ENCODE results near the gene IMPDH2.

GRCh38 chr3:49004352-49005302, 24.6 kb downstream of the IMPDH2 start:
- TF ChIP-seq ZFP69B (tag by site-specific recombination; IDR thresholded peaks at IDR 0.05), result no peak
- no peak for TF ChIP-seq KLF16 (tag by site-specific recombination; IDR thresholded peaks at IDR 0.05)
- no peak for TF ChIP-seq CTCF (tag by site-specific recombination; IDR thresholded peaks at IDR 0.05)
- no peak for TF ChIP-seq OVOL3 (tag by site-specific recombination; IDR thresholded peaks at IDR 0.05)
- TF ChIP-seq ZNF639 (tag by site-specific recombination; IDR thresholded peaks at IDR 0.05), result no peak
- no peak for TF ChIP-seq ZNF18 (tag by site-specific recombination; IDR thresholded peaks at IDR 0.05)
- no peak for TF ChIP-seq ZNF623 (tag by site-specific recombination; IDR thresholded peaks at IDR 0.05)
- TF ChIP-seq ZNF404 (tag by site-specific recombination; IDR thresholded peaks at IDR 0.05), result no peak
- TF ChIP-seq, protein P1, sequence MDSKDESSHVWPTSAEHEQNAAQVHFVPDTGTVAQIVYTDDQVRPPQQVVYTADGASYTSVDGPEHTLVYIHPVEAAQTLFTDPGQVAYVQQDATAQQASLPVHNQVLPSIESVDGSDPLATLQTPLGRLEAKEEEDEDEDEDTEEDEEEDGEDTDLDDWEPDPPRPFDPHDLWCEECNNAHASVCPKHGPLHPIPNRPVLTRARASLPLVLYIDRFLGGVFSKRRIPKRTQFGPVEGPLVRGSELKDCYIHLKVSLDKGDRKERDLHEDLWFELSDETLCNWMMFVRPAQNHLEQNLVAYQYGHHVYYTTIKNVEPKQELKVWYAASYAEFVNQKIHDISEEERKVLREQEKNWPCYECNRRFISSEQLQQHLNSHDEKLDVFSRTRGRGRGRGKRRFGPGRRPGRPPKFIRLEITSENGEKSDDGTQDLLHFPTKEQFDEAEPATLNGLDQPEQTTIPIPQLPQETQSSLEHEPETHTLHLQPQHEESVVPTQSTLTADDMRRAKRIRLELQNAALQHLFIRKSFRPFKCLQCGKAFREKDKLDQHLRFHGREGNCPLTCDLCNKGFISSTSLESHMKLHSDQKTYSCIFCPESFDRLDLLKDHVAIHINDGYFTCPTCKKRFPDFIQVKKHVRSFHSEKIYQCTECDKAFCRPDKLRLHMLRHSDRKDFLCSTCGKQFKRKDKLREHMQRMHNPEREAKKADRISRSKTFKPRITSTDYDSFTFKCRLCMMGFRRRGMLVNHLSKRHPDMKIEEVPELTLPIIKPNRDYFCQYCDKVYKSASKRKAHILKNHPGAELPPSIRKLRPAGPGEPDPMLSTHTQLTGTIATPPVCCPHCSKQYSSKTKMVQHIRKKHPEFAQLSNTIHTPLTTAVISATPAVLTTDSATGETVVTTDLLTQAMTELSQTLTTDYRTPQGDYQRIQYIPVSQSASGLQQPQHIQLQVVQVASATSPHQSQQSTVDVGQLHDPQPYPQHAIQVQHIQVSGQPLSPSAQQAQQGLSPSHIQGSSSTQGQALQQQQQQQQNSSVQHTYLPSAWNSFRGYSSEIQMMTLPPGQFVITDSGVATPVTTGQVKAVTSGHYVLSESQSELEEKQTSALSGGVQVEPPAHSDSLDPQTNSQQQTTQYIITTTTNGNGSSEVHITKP (tag by site-specific recombination; IDR thresholded peaks at IDR 0.05), result no peak
- TF ChIP-seq ZNF184 (tag by site-specific recombination; IDR thresholded peaks at IDR 0.05), result no peak
- TF ChIP-seq ZNF654 (tag by site-specific recombination; IDR thresholded peaks at IDR 0.05; ENCODE audit: low read depth), result no peak
- TF ChIP-seq ZNF707 (tag by site-specific recombination; IDR thresholded peaks at IDR 0.05), result no peak

All from HEK293 (cell line).